Effector memory CD4-positive, alpha-beta T cell (primary cell): ENCODE measurements around the gene SLC5A6.

Source experiments
- DNase-seq, 3 donors: peaks; one replicate each; pipeline ENCODE4 v3.0.0-alpha.2; 2020
- H3K27ac ChIP-seq: 2 replicates; pipeline ENCODE4 v1.7.0; 2013; ENCODE audit warnings: mild to moderate bottlenecking, low read length, moderate library complexity; ENCODE audit not compliant: insufficient read depth, poor library complexity, severe bottlenecking
- H3K27me3 ChIP-seq: replicated peaks from 2 replicates; pipeline ENCODE4 v1.7.0; 2013; ENCODE audit warnings: mild to moderate bottlenecking, low read length; ENCODE audit not compliant: insufficient read depth, control insufficient read depth, poor library complexity, severe bottlenecking
- H3K36me3 ChIP-seq: 2 replicates; pipeline ENCODE4 v1.7.0; 2013; ENCODE audit warnings: mild to moderate bottlenecking, low read length, moderate library complexity; ENCODE audit not compliant: control insufficient read depth, insufficient read depth
- H3K4me1 ChIP-seq: 2 replicates; pipeline ENCODE4 v1.7.0; 2013; ENCODE audit warnings: low read length, mild to moderate bottlenecking; ENCODE audit not compliant: control insufficient read depth, insufficient read depth, poor library complexity, severe bottlenecking
- H3K4me3 ChIP-seq: 2 replicates; pipeline ENCODE4 v1.7.0; 2013; ENCODE audit warnings: low read length, low read depth, mild to moderate bottlenecking; ENCODE audit not compliant: insufficient read depth, poor library complexity, severe bottlenecking
- H3K9me3 ChIP-seq: 2 replicates; pipeline ENCODE4 v1.7.0; 2013; ENCODE audit warnings: mild to moderate bottlenecking, low read length, moderate library complexity; ENCODE audit not compliant: control insufficient read depth

The SLC5A6 gene

DNA sequence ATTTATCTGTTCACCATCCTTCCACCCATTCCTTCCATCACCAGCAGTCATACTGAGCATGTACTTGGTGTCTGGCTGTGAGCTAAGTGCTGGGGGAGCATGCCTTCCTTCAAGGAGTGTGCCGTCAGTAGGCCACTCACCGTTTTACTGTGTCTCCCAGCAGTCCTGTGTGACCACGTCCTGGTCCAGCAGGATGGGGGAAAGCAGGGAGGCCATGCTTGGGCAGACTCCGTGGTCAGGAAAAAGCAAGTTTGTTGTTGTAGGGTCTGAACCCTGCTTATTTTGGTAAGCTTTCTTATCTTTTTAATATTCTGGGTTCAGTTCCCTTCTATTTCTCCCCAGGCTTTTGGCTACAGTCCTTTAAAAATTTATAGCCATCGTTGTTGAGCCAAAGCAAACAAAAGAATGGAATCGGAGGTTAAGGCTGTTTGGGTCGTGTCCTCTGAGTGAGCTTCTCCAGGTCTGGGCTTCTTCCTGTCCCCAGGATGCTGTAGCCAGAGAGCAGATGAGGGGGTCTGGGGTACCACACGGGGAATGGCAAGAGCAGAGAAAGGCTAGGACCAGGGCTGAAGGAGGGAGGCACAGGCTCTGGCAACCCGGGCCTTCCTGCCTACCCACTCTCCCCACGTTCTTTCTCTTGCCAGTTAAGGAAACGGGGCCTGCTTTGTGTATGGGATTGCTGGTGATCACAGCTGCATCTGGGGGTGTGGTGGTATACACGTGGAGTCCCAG is 37.3 kb upstream of the SLC5A6 start:
- no peak for DNase-seq

DNA sequence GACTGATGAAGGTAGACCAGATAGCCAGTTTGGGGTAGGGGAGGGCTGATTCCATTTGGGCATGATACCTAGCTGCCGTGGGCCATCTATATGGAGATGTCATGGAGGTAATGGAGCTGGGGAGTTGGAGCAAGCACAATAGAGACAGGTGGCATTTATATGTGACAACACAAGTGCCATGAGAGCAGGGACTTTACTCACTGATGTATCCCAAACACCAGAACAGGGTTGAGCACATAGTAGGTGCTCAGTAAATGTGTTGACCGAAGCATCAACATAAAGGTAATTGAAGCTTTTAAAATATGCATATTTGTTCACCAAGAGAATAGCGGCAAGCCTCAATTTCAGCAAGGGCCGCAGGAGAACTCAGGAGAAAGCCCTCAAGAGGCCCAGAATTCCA is 35.8 kb upstream of the SLC5A6 start:
- H3K27me3 ChIP-seq = peaks cover 9% of the 10 kb centered on the region
- H3K27ac ChIP-seq = no peak overlapping the region
- peaks cover 12% of the 10 kb centered on the region for H3K36me3 ChIP-seq
- no peak overlapping the region for H3K4me3 ChIP-seq
- no peaks in the 10 kb centered on the region for H3K4me1 ChIP-seq
- H3K9me3 ChIP-seq = no peaks in the 10 kb centered on the region
- no peak for DNase-seq

More for the DNA sequence above, 37.3 kb upstream of the SLC5A6 start:
- Histone ChIP-seq H3K4me3 (no peak overlapping the region), H3K36me3 (no peaks in the 10 kb centered on the region), H3K4me1 (no peaks in the 10 kb centered on the region), H3K27me3 (peaks cover 9% of the 10 kb centered on the region), H3K9me3 (no peaks in the 10 kb centered on the region), H3K27ac (no peak overlapping the region)

GRCh38 chr2:27245626-27246025 is 33.6 kb upstream of the SLC5A6 start:
- Histone ChIP-seq H3K36me3 (peaks cover 31% of the 10 kb centered on the region), H3K27me3 (peaks cover 2% of the 10 kb centered on the region), H3K4me1 (no peaks in the 10 kb centered on the region), H3K4me3 (no peak overlapping the region), H3K27ac (no peak overlapping the region), H3K9me3 (no peaks in the 10 kb centered on the region)
- no peak for DNase-seq

- Histone ChIP-seq H3K4me3 (no peak overlapping the region), H3K27me3 (no peaks in the 10 kb centered on the region), H3K36me3 (peaks cover 36% of the 10 kb centered on the region), H3K27ac (no peak overlapping the region), H3K4me1 (no peaks in the 10 kb centered on the region), H3K9me3 (no peaks in the 10 kb centered on the region)
- DNase-seq = no peak
Observed at GRCh38 chr2:27245116-27245515, 33.0 kb upstream of the SLC5A6 start.

GRCh38 chr2:27243391-27244130 is 31.5 kb upstream of the SLC5A6 start:
- Histone ChIP-seq H3K4me1 (no peaks in the 10 kb centered on the region), H3K4me3 (no peak overlapping the region), H3K36me3 (peaks cover 49% of the 10 kb centered on the region), H3K27me3 (no peaks in the 10 kb centered on the region), H3K9me3 (no peaks in the 10 kb centered on the region), H3K27ac (no peak overlapping the region)
- DNase-seq = no peak

DNA sequence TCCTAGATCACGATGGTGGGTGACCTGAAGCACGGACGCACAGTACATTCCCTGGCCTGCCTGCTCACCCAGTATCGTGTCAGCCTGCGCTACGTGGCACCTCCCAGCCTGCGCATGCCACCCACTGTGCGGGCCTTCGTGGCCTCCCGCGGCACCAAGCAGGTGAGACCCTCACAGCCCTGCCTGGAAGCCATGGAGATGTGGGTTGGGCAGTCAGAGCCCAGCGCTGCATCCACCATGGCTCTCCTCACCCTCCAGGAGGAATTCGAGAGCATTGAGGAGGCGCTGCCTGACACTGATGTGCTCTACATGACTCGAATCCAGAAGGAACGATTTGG is 30.5 kb upstream of the SLC5A6 start:
- Histone ChIP-seq H3K9me3 (no peaks in the 10 kb centered on the region), H3K4me3 (no peak overlapping the region), H3K27ac (no peak overlapping the region), H3K36me3 (peaks cover 59% of the 10 kb centered on the region), H3K4me1 (no peaks in the 10 kb centered on the region), H3K27me3 (no peaks in the 10 kb centered on the region)
- DNase-seq = no peak

DNA sequence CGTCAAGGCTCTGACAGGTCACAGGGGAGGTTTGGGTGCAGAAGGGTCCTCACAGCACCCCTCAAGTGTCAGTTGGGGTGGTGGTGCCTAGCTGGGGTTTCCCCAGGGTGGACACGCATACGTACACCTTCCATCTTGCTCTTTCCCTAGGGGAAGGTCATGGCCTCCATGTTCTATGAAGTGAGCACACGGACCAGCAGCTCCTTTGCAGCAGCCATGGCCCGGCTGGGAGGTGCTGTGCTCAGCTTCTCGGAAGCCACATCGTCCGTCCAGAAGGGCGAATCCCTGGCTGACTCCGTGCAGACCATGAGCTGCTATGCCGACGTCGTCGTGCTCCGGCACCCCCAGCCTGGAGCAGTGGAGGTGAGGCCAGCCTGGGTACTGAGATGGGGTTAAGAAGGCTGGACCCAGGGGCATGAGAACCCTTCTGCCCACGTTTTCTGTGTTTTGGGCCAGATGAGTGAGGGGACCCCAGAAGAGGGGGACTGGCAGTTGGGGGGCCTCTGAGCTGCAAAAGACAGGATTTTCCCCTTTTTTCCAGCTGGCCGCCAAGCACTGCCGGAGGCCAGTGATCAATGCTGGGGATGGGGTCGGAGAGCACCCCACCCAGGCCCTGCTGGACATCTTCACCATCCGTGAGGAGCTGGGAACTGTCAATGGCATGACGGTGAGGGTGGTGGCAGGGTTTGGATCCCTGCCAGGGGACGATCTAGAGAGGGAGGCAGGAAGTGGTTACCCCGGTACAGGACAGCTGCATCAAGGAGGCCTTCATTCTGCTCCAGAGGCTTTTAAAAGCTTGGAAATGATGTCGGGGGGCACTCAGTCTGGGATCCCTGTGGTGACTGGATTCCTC is 29.9 kb upstream of the SLC5A6 start:
- no peaks in the 10 kb centered on the region for H3K27me3 ChIP-seq
- no peaks in the 10 kb centered on the region for H3K4me1 ChIP-seq
- peaks cover 63% of the 10 kb centered on the region for H3K36me3 ChIP-seq
- no peak for DNase-seq
- H3K9me3 ChIP-seq = no peaks in the 10 kb centered on the region
- H3K27ac ChIP-seq = no peak overlapping the region
- no peak overlapping the region for H3K4me3 ChIP-seq

- Histone ChIP-seq H3K27ac (no peak overlapping the region), H3K36me3 (peaks cover 75% of the 10 kb centered on the region), H3K4me1 (no peaks in the 10 kb centered on the region), H3K27me3 (no peaks in the 10 kb centered on the region), H3K4me3 (no peak overlapping the region), H3K9me3 (no peaks in the 10 kb centered on the region)
- DNase-seq = no peak
Observed at GRCh38 chr2:27240406-27240805, 28.3 kb upstream of the SLC5A6 start.

- no peaks in the 10 kb centered on the region for H3K27me3 ChIP-seq
- H3K4me1 ChIP-seq = no peaks in the 10 kb centered on the region
- no peak overlapping the region for H3K4me3 ChIP-seq
- H3K9me3 ChIP-seq = no peaks in the 10 kb centered on the region
- H3K27ac ChIP-seq = no peak overlapping the region
- DNase-seq = no peak
- peaks cover 88% of the 10 kb centered on the region for H3K36me3 ChIP-seq
Observed at GRCh38 chr2:27238976-27239375, 26.9 kb upstream of the SLC5A6 start.
